Bronchial epithelial cell (primary cell): ENCODE results near the gene DEDD. TPM values are rescaled to one million over a fixed set of nuclear protein-coding genes. Genes with fewer than 3 reads are reported as not detected.

Experiments used
- DNase-seq: peaks from one replicate; pipeline ENCODE4 v3.0.0-alpha.2; 2010; ENCODE audit warnings: low read depth
- FAIRE-seq: peaks from 2 replicates; lab custom pipeline; 2011; peaks lifted over from hg19 to GRCh38; lab: Jason Lieb, UNC
- H3K27me3 ChIP-seq: 2 replicates; pipeline ENCODE4 v1.5.1; 2011; ENCODE audit warnings: low read length; ENCODE audit not compliant: control insufficient read depth, insufficient read depth
- H3K36me3 ChIP-seq: 2 replicates; pipeline ENCODE4 v1.5.1; 2011; ENCODE audit warnings: low read length; ENCODE audit not compliant: control insufficient read depth, insufficient read depth
- H3K4me3 ChIP-seq: 2 replicates; pipeline ENCODE4 v1.5.1; 2011; ENCODE audit warnings: mild to moderate bottlenecking, low read depth, low read length, control low read depth
- CTCF ChIP-seq: IDR thresholded peaks from 2 replicates; pipeline ENCODE4 v1.5.1; 2011; ENCODE audit warnings: mild to moderate bottlenecking, moderate library complexity, low read length, control low read depth, inconsistent platforms; ENCODE audit not compliant: insufficient read depth, severe bottlenecking
- total RNA-seq: library from RNA; depleted of rRNA; stranded (reverse); fragments of >200 nt; gene quantifications from 2 replicates; pipeline ENCODE4 v1.2.1, GENCODE V29; 2014

The DEDD gene
- total RNA-seq, 1 donor from 2014 or later = 26.9 TPM

GRCh38 chr1:161131523-161132409, 701 bp downstream of the DEDD start:
- H3K36me3 ChIP-seq = no peaks in the 10 kb centered on the region
- DNase-seq = peak; percentile 23
- H3K4me3 ChIP-seq = peak overlapping the region; percentile 78
- no peak for TF ChIP-seq CTCF
- H3K27me3 ChIP-seq = no peaks in the 10 kb centered on the region
- no peak for FAIRE-seq

- no peaks in the 10 kb centered on the region for H3K36me3 ChIP-seq
Observed at GRCh38 chr1:161130266-161130665, 2.2 kb downstream of the DEDD start.

GRCh38 chr1:161128591-161129420, 3.7 kb downstream of the DEDD start:
- Histone ChIP-seq H3K36me3 (peaks cover 5% of the 10 kb centered on the region), H3K27me3 (no peaks in the 10 kb centered on the region), H3K4me3 (no peak overlapping the region)
- FAIRE-seq (no peak), DNase-seq (no peak)
- no peak for TF ChIP-seq CTCF

More at GRCh38 chr1:161130266-161130665, 2.2 kb downstream of the DEDD start:
- DNase-seq (no peak), FAIRE-seq (no peak)
- TF ChIP-seq CTCF = no peak
- H3K27me3 ChIP-seq = no peaks in the 10 kb centered on the region
- no peak overlapping the region for H3K4me3 ChIP-seq

GRCh38 chr1:161127649-161128048, 4.8 kb downstream of the DEDD start:
- no peak for DNase-seq
- no peak for FAIRE-seq
- no peak for TF ChIP-seq CTCF
- Histone ChIP-seq H3K36me3 (peaks cover 11% of the 10 kb centered on the region), H3K4me3 (no peak overlapping the region), H3K27me3 (no peaks in the 10 kb centered on the region)

GRCh38 chr1:161122967-161123366, 9.5 kb downstream of the DEDD start:
- H3K36me3 ChIP-seq = peaks cover 24% of the 10 kb centered on the region
- TF ChIP-seq CTCF = no peak
- no peaks in the 10 kb centered on the region for H3K27me3 ChIP-seq
- FAIRE-seq (no peak), DNase-seq (no peak)
- no peak overlapping the region for H3K4me3 ChIP-seq
